H1 (cell line): ENCODE measurements around the gene NRXN2. TPM values are rescaled to one million over a fixed set of nuclear protein-coding genes. Genes with fewer than 3 reads are reported as not detected.

Experiments used
- BCL11A ChIP-seq, 2 experiments: IDR thresholded peaks; one replicate each; pipeline ENCODE4 v1.6.1; 2011; ENCODE audit warnings: low read depth in 2 of 2, low read length in 2 of 2, mild to moderate bottlenecking in 2 of 2
- E2F6 ChIP-seq: IDR thresholded peaks from 2 replicates; pipeline ENCODE4 v1.6.1; 2012; ENCODE audit warnings: inconsistent platforms
- HDAC6 ChIP-seq: IDR thresholded peaks from one replicate; pipeline ENCODE4 v1.7.1; 2012; ENCODE audit warnings: low read depth, mild to moderate bottlenecking, inconsistent platforms, low read length, moderate library complexity
- KDM5A ChIP-seq: fragments of 200-600 bp; IDR thresholded peaks from 2 replicates; pipeline ENCODE4 v1.7.1; 2012; ENCODE audit warnings: mild to moderate bottlenecking, low read length, inconsistent platforms, mixed read lengths
- RFX5 ChIP-seq: IDR thresholded peaks from 2 replicates; pipeline ENCODE4 v1.6.1; 2011; ENCODE audit warnings: low read depth, low read length, improper control_type of control experiment, borderline replicate concordance
- polyA plus RNA-seq, 7 experiments: library from polyadenylated mRNA; depleted of rRNA in 3 of 7; stranded (reverse) in 5 of 7; unstranded in 2 of 7; fragments of >200 nt in 5 of 7; fragments of 200-250 nt in 2 of 7; gene quantifications; 1 replicate in 5 of 7; 2 replicates in 1 of 7; 4 replicates in 1 of 7; pipeline versions ENCODE4 v1.2.1 to v1.2.3, GENCODE V29; 2011 to 2013; ENCODE audit warnings: missing spikeins in 2 of 7, mixed read lengths in 2 of 7
- total RNA-seq: library from RNA; stranded (reverse); fragmentation: NEBNext Ultra II Directional; extraction: Animal tissue kit (Norgen Biotek cat#: 25700); gene quantifications from 2 replicates; pipeline ENCODE4 v1.2.1, GENCODE V29; 2021
- TF ChIP-seq, protein P1 (sequence below): IDR thresholded peaks from 2 replicates; pipeline ENCODE4 v1.6.1; 2012; ENCODE audit warnings: low read length, inconsistent platforms
- TF ChIP-seq, protein P2 (sequence below): IDR thresholded peaks from 2 replicates; pipeline ENCODE4 v1.6.1; 2011; ENCODE audit warnings: low read depth, mild to moderate bottlenecking, low read length; ENCODE audit not compliant: insufficient read depth

NRXN2 gene
- total and polyA plus RNA-seq, 2 of the 8 experiments (the other 6 are each of a cell fraction or from before 2014, with no cell fraction given) = 1.3 to 11.5 TPM

GRCh38 chr11:64647019-64647779, 75.8 kb downstream of the NRXN2 start (continued):
- TF ChIP-seq, protein P1, sequence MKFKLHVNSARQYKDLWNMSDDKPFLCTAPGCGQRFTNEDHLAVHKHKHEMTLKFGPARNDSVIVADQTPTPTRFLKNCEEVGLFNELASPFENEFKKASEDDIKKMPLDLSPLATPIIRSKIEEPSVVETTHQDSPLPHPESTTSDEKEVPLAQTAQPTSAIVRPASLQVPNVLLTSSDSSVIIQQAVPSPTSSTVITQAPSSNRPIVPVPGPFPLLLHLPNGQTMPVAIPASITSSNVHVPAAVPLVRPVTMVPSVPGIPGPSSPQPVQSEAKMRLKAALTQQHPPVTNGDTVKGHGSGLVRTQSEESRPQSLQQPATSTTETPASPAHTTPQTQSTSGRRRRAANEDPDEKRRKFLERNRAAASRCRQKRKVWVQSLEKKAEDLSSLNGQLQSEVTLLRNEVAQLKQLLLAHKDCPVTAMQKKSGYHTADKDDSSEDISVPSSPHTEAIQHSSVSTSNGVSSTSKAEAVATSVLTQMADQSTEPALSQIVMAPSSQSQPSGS = no peak
- TF ChIP-seq, protein P2, sequence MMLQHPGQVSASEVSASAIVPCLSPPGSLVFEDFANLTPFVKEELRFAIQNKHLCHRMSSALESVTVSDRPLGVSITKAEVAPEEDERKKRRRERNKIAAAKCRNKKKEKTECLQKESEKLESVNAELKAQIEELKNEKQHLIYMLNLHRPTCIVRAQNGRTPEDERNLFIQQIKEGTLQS = no peak
- TF ChIP-seq KDM5A (no peak), HDAC6 (no peak), E2F6 (no peak), BCL11A (IDR thresholded peaks at IDR 0.05; ENCODE audit: low read depth in 2 of 2, low read length in 2 of 2) (no peak), RFX5 (no peak)
